GM18526 (cell line): ENCODE results near the gene CAMK1.

Source experiments
- POLR2A ChIP-seq: IDR thresholded peaks from 3 replicates; pipeline ENCODE4 v1.6.1; 2011; ENCODE audit not compliant: insufficient read length; ENCODE audit errors: extremely low read depth

The CAMK1 gene

GRCh38 chr3:9767418-9767817, 2.3 kb downstream of the CAMK1 start:
- TF ChIP-seq POLR2A = no peak

GRCh38 chr3:9765865-9766264, 3.9 kb downstream of the CAMK1 start:
- no peak for TF ChIP-seq POLR2A

- TF ChIP-seq POLR2A = no peak
These were observed 6.9 kb downstream of the CAMK1 start for GRCh38 chr3:9762871-9763270.

GRCh38 chr3:9761919-9762318, 7.8 kb downstream of the CAMK1 start:
- no peak for TF ChIP-seq POLR2A

- TF ChIP-seq POLR2A = no peak
These were observed 8.8 kb downstream of the CAMK1 start for GRCh38 chr3:9760779-9761505.

GRCh38 chr3:9757427-9757826, 12.3 kb downstream of the CAMK1 start:
- TF ChIP-seq POLR2A = no peak

GRCh38 chr3:9754678-9755077, 15.1 kb downstream of the CAMK1 start:
- no peak for TF ChIP-seq POLR2A

GRCh38 chr3:9750556-9751411, 19.0 kb downstream of the CAMK1 start:
- no peak for TF ChIP-seq POLR2A

- TF ChIP-seq POLR2A = peak; percentile 68
These were observed 19.8 kb downstream of the CAMK1 start, which contains the start of gene OGG1 for GRCh38 chr3:9749645-9750555. TSS of gene OGG1 (plus strand) at chr3:9749952. CDS start at chr3:9750287, 335 bp downstream.

- TF ChIP-seq POLR2A = no peak
These were observed 20.5 kb downstream of the CAMK1 start for GRCh38 chr3:9749296-9749644.

- TF ChIP-seq POLR2A = no peak
These were observed 21.7 kb downstream of the CAMK1 start for GRCh38 chr3:9748031-9748430.

GRCh38 chr3:9747267-9747666, 22.5 kb downstream of the CAMK1 start:
- no peak for TF ChIP-seq POLR2A

GRCh38 chr3:9746330-9746729, 23.4 kb downstream of the CAMK1 start:
- no peak for TF ChIP-seq POLR2A

GRCh38 chr3:9745521-9745920, 24.2 kb downstream of the CAMK1 start:
- no peak for TF ChIP-seq POLR2A

- no peak for TF ChIP-seq POLR2A
These were observed 25.6 kb downstream of the CAMK1 start for GRCh38 chr3:9744162-9744561.
